ENCODE measurements around the gene ARID4B. TPM values are rescaled to one million over a fixed set of nuclear protein-coding genes. Genes with fewer than 3 reads are reported as not detected.

ARID4B gene
- total RNA-seq, 1 donor from 2014 or later, result 43.6 TPM

GRCh38 chr1:235129774-235130570, 198.0 kb downstream of the ARID4B start:
- peaks cover 29% of the 10 kb centered on the region for H3K4me1 Mint-ChIP-seq
- H3K27ac Mint-ChIP-seq (ENCODE audit: unreplicated experiment), result no peak overlapping the region
- H3K9me3 Mint-ChIP-seq, result no peaks in the 10 kb centered on the region
- peak overlapping the region; percentile 99 for H3K4me3 Mint-ChIP-seq
- H3K36me3 Mint-ChIP-seq (ENCODE audit: low read depth), result peaks cover 20% of the 10 kb centered on the region
- TF ChIP-seq, protein P1, sequence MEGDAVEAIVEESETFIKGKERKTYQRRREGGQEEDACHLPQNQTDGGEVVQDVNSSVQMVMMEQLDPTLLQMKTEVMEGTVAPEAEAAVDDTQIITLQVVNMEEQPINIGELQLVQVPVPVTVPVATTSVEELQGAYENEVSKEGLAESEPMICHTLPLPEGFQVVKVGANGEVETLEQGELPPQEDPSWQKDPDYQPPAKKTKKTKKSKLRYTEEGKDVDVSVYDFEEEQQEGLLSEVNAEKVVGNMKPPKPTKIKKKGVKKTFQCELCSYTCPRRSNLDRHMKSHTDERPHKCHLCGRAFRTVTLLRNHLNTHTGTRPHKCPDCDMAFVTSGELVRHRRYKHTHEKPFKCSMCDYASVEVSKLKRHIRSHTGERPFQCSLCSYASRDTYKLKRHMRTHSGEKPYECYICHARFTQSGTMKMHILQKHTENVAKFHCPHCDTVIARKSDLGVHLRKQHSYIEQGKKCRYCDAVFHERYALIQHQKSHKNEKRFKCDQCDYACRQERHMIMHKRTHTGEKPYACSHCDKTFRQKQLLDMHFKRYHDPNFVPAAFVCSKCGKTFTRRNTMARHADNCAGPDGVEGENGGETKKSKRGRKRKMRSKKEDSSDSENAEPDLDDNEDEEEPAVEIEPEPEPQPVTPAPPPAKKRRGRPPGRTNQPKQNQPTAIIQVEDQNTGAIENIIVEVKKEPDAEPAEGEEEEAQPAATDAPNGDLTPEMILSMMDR (conservative IDR thresholded peaks at IDR 0.05), result no peak
- no peak for DNase-seq (ENCODE audit: low read depth, low spot score)
- H3K27me3 Mint-ChIP-seq (ENCODE audit: low read depth), result no peaks in the 10 kb centered on the region

DNA sequence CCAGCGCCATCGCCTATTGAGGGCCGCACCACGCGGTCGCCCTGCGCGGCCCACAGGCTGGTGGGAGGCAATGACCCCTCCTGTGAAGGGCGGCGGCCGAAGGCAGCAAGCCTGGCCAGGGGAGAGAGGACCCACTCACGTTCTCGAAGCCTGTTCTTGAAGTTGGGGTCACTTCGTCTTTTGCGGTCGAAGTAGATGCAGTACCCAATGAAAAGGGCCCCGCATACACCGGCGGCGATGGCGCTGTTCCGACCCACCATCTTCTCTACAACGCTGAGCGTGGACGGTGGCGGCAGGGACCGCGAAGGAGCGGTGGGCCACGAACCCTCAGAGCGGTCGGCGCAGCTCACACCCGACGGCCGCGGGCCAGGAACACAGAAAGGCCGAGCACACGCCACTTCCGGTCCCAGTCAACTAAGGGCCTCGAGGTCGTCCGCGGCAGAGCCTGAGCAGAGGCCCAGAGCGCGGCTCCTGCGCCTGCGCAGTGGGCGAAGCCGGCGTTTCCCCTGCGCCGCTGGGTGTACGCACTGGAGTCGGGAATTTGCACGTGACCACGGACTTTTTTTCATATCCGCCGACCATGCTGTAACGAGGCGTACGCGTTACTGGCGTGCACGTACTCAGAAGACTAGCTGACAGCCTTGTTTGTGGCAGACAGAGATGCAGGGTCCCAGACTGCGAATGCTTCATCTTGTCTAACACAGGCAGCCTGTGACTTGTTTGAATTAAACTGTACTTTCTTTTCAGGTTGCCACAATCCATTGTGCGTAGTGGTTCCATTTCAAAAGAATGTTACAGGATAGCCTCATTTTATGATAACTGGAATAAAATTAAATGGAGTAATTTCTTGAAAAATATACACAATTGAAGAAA, 199.3 kb downstream of the ARID4B start, which contains the start of gene TOMM20:
Gene TOMM20, minus strand, starts transcription at position 382 of the 873 bp plus-strand sequence. Its CDS starts 122 bp downstream, at position 260.
- Mint-ChIP-seq H3K36me3 (ENCODE audit: low read depth) (peaks cover 22% of the 10 kb centered on the region), H3K4me3 (peak within 1 kb of the TSS; percentile 99), H3K27ac (ENCODE audit: unreplicated experiment) (peak within 1 kb of the TSS; percentile 99), H3K9me3 (no peaks in the 10 kb centered on the region), H3K4me1 (peaks cover 34% of the 10 kb centered on the region), H3K27me3 (ENCODE audit: low read depth) (no peaks in the 10 kb centered on the region)
- TF ChIP-seq, protein P1 (conservative IDR thresholded peaks at IDR 0.05), result no peak
- DNase-seq (ENCODE audit: low read depth, low spot score), result peak; percentile 88

GRCh38 chr1:235127732-235128455, 200.1 kb downstream of the ARID4B start:
- TF ChIP-seq, protein P1 (conservative IDR thresholded peaks at IDR 0.05), result no peak
- Mint-ChIP-seq H3K4me3 (peak overlapping the region; percentile 99), H3K27me3 (ENCODE audit: low read depth) (no peaks in the 10 kb centered on the region), H3K36me3 (ENCODE audit: low read depth) (peaks cover 25% of the 10 kb centered on the region), H3K4me1 (peaks cover 38% of the 10 kb centered on the region), H3K27ac (ENCODE audit: unreplicated experiment) (peak overlapping the region; percentile 99), H3K9me3 (no peaks in the 10 kb centered on the region)
- no peak for DNase-seq (ENCODE audit: low read depth, low spot score)

DNA sequence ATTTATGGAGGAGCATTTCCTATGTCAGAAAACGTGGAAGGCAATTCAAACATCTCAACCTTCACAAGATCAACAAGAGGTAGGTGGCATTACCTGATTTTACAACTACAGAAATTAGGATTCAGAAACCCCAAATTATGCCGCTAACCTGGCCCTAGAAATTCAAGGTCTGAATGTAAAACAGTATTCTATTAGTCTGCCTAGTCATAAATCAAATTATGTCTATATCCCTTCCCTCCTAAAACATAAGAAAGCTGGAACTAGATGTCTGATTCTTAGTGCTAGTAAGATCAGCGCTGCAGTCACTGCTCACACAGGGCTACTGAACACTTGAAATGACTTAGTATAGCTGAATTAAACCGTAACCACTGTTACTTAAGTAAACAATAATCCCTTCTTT, 200.8 kb downstream of the ARID4B start:
- no peak for DNase-seq (ENCODE audit: low read depth, low spot score)
- Mint-ChIP-seq H3K4me3 (peak overlapping the region; percentile 99), H3K9me3 (no peaks in the 10 kb centered on the region), H3K27ac (ENCODE audit: unreplicated experiment) (peak overlapping the region; percentile 99), H3K27me3 (ENCODE audit: low read depth) (no peaks in the 10 kb centered on the region), H3K4me1 (peaks cover 42% of the 10 kb centered on the region), H3K36me3 (ENCODE audit: low read depth) (peaks cover 25% of the 10 kb centered on the region)
- TF ChIP-seq, protein P1 (conservative IDR thresholded peaks at IDR 0.05), result no peak

- Mint-ChIP-seq H3K4me3 (peak overlapping the region; percentile 72), H3K4me1 (peaks cover 39% of the 10 kb centered on the region), H3K36me3 (ENCODE audit: low read depth) (peaks cover 23% of the 10 kb centered on the region), H3K27ac (ENCODE audit: unreplicated experiment) (no peak overlapping the region), H3K9me3 (no peaks in the 10 kb centered on the region), H3K27me3 (ENCODE audit: low read depth) (no peaks in the 10 kb centered on the region)
- no peak for DNase-seq (ENCODE audit: low read depth, low spot score)
- TF ChIP-seq, protein P1 (conservative IDR thresholded peaks at IDR 0.05), result no peak
Observed at GRCh38 chr1:235124665-235125064, 203.3 kb downstream of the ARID4B start.

All from neural crest cell (in vitro differentiated cells).